Stimulated activated effector memory CD8-positive, alpha-beta T cell treated with anti-CD3 and anti-CD28 coated beads, Interleukin-12 subunit alpha, Interleukin-12 subunit beta, amount 100 ng/mL, for 72 hours (primary cell): Measurements from ENCODE around the gene KCNMB4.

Experiments
- ATAC-seq: fragments of 150-1000 bp; cut with Tn5 transposase; 2 replicates; pipeline ENCODE4 v1.10.0; 2021
- DNase-seq, 2 donors: peaks; one replicate each; pipeline ENCODE4 v3.0.0; 2021 to 2022; ENCODE audit warnings: low spot score in 2 of 2
- H3K27ac Mint-ChIP-seq: one replicate; pipeline ENCODE4 v1.8.0; 2022; ENCODE audit warnings: mild to moderate bottlenecking, mixed read lengths
- H3K36me3 Mint-ChIP-seq: one replicate; pipeline ENCODE4 v1.8.0; 2022; ENCODE audit warnings: mild to moderate bottlenecking, mixed read lengths
- H3K4me1 Mint-ChIP-seq: one replicate; pipeline ENCODE4 v1.8.0; 2022; ENCODE audit warnings: mixed read lengths
- H3K4me3 Mint-ChIP-seq: one replicate; pipeline ENCODE4 v1.8.0; 2022; ENCODE audit warnings: mild to moderate bottlenecking, mixed read lengths
- H3K9me3 Mint-ChIP-seq: one replicate; pipeline ENCODE4 v1.8.0; 2022; ENCODE audit warnings: mixed read lengths

The KCNMB4 gene

DNA sequence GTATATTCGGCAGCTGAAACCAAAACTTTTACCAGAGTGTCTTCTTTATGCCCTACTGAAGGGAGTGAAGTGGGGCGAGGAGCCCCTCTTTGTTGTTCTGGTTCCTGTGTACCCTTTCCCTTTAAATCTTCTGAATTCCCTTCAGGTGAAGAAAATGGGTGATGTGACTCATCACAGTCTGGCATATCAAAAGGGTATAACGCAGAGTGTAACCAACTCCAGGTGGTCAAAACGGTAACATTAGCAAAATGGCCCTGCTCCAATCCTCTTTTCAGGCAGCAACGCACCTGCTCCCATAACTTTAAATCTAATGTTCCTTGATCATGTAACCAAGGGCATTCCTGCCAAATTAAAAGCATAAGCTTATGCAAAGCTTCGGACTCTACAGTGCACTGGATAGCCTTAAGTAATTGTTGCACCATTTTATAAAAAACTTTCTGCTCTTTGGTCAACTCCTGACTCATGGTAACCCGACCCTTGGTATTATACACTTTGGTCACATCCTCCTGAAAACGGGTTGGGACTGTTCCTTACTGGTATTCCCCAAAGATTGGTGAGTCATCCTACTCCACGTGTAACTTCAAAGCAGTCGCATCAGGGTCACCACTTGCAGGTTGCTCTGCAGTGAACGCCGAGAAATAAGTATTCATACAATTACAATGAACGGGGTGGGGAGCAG is 83.1 kb downstream of the KCNMB4 start:
- DNase-seq = no peak

DNA sequence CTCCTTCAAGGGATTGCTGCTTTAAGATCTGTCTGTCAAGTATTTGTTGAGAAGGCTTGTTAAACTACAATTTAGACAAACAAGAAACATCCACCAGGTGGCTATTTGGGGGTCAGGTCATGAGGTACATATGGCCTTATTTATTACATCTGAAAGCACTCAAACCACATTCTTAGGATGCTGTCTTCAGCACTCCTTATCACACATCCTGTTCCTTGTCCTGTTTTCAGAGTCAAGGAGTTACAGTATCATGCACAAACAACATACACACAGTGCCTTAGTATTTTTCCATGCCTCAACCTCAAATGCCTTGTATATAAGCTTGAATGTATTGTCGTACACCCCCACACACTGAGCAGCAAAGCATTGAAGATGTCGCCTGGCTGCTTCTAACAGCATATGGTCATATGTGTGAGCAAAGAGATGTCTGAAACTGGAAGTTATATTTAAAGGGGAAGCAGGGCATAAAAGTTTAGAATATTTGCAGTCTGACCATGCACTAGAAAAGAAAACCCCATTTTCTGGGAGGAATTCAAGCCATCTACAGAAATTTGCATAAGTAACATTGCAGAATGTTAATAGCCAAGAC is 83.8 kb downstream of the KCNMB4 start:
- H3K27ac Mint-ChIP-seq = no peak overlapping the region
- H3K36me3 Mint-ChIP-seq = no peaks in the 10 kb centered on the region
- peaks cover 10% of the 10 kb centered on the region for H3K9me3 Mint-ChIP-seq
- DNase-seq (no peak), ATAC-seq (no peak)
- H3K4me1 Mint-ChIP-seq = no peaks in the 10 kb centered on the region
- no peak overlapping the region for H3K4me3 Mint-ChIP-seq

More for the DNA sequence above, 83.1 kb downstream of the KCNMB4 start:
- Mint-ChIP-seq H3K36me3 (no peaks in the 10 kb centered on the region), H3K4me3 (no peak overlapping the region), H3K9me3 (peaks cover 10% of the 10 kb centered on the region), H3K4me1 (no peaks in the 10 kb centered on the region), H3K27ac (no peak overlapping the region)
- ATAC-seq = no peak

DNA sequence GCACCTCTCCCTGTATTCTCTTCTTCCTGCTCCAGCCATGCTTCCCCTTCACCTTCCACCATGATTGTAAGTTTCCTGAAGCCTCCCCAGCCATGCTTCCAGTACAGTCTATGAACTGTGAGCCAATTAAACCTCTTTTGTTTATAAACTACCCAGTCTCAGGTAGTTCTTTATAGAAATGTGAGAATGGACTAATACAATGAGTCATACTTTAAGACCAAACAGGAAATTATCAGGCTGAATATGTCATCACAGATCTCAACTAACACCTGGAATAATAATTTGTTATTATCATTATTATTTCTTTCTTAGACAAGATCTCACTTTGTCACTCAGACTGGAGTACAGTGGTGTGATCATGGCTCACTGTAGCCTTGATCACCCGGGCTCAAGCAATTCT is 85.4 kb downstream of the KCNMB4 start:
- DNase-seq = no peak
- Mint-ChIP-seq H3K4me3 (no peak overlapping the region), H3K4me1 (no peaks in the 10 kb centered on the region), H3K27ac (no peak overlapping the region), H3K36me3 (no peaks in the 10 kb centered on the region), H3K9me3 (peaks cover 12% of the 10 kb centered on the region)
- no peak for ATAC-seq

DNA sequence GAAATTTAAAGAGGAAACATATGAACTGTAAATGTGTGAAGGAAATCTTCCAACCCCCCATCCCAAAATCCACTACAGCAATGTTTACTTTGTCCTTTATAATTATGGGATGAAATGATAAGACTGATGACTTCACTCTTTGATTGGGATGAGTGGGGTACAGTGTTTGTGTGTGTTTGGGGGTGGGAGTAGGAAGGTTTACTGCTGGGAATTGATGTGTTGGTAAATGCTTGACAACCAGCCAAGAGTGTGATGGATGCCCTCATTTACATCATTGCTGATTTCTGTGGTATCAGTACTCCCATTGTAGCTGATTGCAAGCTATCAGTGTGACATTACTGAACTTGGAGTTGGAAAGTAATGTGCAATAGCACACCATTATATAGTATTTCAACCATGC is 90.9 kb downstream of the KCNMB4 start:
- DNase-seq (no peak), ATAC-seq (no peak)
- H3K36me3 Mint-ChIP-seq = no peaks in the 10 kb centered on the region
- H3K9me3 Mint-ChIP-seq = peaks cover 5% of the 10 kb centered on the region
- H3K4me3 Mint-ChIP-seq = no peak overlapping the region
- H3K4me1 Mint-ChIP-seq = no peaks in the 10 kb centered on the region
- no peak overlapping the region for H3K27ac Mint-ChIP-seq

DNA sequence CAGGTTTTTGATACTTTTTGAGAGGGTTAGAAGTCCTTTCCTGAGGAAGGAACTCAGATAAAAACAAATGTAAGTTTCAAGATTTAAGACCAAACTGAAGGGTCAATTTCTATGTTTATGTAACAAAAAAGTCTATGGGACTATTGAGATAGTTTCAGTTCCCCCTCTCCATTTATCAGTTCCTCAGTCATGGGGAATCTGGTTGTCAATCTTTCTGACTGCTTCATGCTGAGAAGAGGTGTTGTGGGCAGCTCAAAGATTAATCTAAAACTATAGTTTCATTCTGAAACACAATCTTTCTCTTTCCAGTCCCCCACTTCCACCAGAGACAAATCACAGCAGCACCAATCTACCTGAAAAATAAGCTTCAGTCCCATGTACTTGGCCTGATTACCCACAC is 93.7 kb downstream of the KCNMB4 start:
- Mint-ChIP-seq H3K4me3 (no peak overlapping the region), H3K4me1 (no peaks in the 10 kb centered on the region), H3K9me3 (peaks cover 11% of the 10 kb centered on the region), H3K27ac (no peak overlapping the region), H3K36me3 (no peaks in the 10 kb centered on the region)
- DNase-seq (no peak), ATAC-seq (no peak)

DNA sequence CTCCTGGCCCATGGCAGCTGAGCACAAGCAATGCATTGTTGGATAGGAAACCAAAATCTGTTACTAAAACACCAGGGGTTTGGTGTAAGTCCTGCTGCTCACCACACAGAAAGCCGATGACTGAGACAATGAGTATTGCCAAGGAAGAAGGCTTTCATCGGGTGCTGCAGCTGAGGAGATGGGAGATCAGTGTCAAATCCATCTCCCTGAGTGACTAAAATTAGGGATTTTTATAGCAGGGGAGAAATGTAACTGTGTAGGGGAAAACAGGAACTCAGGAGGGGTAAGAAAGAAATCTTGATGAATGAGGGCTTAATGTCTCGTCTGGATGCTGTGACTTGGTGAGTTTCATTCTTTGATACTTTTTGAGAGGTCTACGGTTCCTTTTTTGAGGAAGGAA is 97.9 kb downstream of the KCNMB4 start:
- Mint-ChIP-seq H3K4me1 (no peaks in the 10 kb centered on the region), H3K36me3 (no peaks in the 10 kb centered on the region), H3K27ac (no peak overlapping the region), H3K4me3 (no peak overlapping the region), H3K9me3 (peaks cover 9% of the 10 kb centered on the region)
- ATAC-seq (no peak), DNase-seq (no peak)

DNA sequence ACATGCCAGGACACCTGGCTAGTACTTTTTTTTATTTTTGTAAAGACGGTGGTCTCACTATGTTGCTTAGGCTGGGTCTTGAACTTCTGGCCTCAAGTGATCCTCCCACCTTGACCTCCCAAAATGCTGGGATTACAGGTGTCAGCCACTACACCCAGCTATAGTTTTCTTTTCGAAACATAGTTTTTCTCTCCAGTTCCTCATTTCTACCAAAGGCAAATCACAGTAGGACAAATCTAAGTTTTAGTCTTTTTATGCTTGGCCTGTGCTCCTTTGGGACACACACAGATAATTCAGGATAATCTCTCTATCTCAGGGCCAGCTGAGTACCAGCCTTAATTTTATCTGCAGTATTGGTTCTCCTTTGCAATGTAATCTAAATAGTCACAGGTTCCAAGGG is 100.7 kb downstream of the KCNMB4 start:
- DNase-seq = no peak
- Mint-ChIP-seq H3K36me3 (no peaks in the 10 kb centered on the region), H3K9me3 (peaks cover 6% of the 10 kb centered on the region), H3K4me3 (no peak overlapping the region), H3K4me1 (no peaks in the 10 kb centered on the region), H3K27ac (no peak overlapping the region)
- no peak for ATAC-seq

DNA sequence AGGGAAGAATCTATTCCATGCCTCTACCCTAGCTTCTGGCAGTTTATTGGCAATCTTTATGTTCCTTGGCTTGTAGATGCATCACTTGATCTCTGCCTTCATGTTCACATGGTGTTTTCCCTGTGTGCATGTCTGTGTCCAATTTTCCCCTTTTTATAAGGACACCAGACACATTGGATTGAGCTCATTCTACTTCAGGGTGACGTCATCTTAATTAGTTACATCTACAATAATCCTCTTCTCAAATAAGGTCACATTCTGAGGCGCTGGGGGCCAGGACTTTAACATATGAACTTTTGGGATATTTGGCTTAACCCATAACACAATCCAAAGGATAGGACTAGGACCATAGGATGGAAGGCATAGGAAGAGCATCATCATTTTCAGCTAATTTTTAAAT is 101.4 kb downstream of the KCNMB4 start:
- Mint-ChIP-seq H3K27ac (no peak overlapping the region), H3K4me1 (no peaks in the 10 kb centered on the region), H3K36me3 (no peaks in the 10 kb centered on the region), H3K4me3 (no peak overlapping the region), H3K9me3 (peaks cover 6% of the 10 kb centered on the region)
- ATAC-seq (no peak), DNase-seq (no peak)

DNA sequence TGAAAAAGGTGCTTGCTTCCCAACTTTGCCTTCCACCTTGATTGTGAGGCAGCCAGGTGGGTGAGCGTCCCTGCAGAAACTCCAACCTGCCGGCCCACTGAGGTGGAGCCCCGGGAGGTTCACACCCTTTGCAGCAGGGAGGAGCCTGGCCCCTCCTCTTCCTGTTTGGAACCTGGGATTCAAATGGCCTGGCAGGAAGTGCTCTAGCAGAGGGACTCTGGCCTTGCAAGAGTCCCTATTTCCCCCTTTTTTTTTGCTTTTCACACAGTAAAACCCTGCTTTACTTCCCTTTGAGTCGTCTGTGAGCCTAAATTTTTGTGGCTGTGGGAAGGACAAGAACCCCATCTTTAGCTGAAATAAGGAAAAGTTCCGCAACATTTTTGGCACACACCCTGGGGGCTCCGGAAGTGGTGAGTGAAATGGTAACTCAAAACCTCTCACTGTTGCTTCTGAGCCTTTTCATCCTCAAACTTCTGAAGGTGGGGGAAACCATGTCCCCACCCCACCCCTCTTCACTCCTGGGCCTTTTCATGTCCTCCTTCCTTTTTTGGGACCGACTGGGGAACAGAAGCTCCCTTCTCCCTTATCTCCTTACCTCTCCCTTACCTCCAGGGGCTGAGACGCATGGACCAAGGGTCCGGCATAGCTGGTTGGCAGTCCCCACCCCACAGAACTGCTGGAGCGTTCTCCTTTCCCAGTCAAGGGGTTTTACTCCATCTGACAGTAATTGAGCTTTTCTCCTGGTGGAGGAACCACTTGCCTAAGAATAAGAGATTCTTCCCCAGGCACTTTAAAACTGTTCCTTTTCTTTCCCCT is 102.0 kb downstream of the KCNMB4 start:
- no peak for ATAC-seq
- no peak overlapping the region for H3K27ac Mint-ChIP-seq

DNA sequence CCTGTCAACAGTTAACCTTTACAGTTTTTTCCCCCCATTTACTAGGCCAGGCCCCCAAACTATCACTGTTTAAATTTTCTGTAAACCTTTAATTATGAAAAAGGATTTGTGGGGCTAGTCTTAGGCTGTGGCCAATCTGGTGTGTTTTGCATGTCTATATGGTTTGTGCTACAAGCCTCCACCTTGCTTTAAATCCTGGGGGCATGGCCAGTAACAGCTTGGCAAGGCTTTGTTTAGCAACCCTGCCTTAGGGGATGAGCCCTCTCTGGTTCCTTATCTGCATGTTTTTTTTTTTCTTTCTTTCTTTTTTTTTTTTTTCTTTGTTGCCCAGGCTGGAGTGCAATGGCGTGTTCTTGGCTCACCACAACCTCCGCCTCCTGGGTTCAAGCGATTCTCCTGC is 102.7 kb downstream of the KCNMB4 start:
- Mint-ChIP-seq H3K36me3 (no peaks in the 10 kb centered on the region), H3K27ac (no peak overlapping the region), H3K4me1 (no peaks in the 10 kb centered on the region), H3K4me3 (no peak overlapping the region), H3K9me3 (peaks cover 6% of the 10 kb centered on the region)
- DNase-seq (no peak), ATAC-seq (no peak)

More for the DNA sequence above, 102.0 kb downstream of the KCNMB4 start:
- Mint-ChIP-seq H3K9me3 (peaks cover 6% of the 10 kb centered on the region), H3K36me3 (no peaks in the 10 kb centered on the region), H3K4me1 (no peaks in the 10 kb centered on the region), H3K4me3 (no peak overlapping the region)
- DNase-seq = no peak

DNA sequence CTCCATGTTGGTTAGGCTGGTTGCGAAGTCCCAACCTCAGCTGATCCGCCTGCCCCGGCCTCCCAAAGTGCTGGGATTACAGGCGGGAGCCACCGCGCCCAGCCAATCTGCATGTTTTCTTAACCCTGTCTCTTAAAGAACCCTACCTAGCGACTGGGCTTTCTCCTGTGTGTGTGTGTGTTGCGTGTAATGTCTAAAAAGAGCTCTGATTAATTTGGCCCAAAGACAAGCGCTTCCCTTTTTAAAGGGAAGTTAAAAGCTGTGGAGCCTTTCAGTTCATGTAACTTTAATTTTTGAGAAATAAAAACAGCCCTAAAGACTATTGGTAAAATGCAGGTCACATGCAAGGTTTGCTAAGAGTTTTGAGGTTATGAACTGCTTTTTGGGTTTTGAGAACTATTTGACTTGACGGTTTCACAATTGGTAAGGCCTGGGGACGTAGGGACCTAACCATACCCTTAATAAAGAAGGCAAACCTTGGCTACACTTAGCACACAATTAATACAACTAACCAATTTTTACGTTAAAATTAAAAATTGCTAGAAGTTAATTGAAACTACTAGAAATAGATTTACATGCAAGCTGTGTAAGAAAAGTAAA is 103.2 kb downstream of the KCNMB4 start:
- DNase-seq (no peak), ATAC-seq (no peak)
- peaks cover 3% of the 10 kb centered on the region for H3K9me3 Mint-ChIP-seq
- H3K4me3 Mint-ChIP-seq = no peak overlapping the region
- no peaks in the 10 kb centered on the region for H3K4me1 Mint-ChIP-seq
- no peak overlapping the region for H3K27ac Mint-ChIP-seq
- no peaks in the 10 kb centered on the region for H3K36me3 Mint-ChIP-seq

DNA sequence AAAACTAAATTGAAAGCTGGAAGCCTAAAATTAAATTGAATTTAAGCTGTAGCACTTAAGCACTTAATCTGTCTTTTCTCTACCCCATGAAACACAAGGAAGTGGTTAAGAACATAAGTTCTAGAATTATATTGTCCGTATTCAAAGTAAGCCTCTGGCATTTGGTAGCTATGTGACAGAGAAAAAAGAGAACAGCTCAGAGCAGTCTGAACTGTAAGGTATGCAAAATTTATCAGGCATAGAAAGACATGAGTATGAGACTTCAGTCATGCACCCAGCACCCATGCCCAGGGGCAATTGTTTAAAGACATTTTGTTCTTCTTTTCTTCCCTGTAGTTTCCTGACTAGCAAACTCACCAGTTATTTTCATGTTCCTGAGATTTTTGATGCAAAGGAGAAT is 116.7 kb downstream of the KCNMB4 start:
- Mint-ChIP-seq H3K4me3 (no peak overlapping the region), H3K4me1 (no peaks in the 10 kb centered on the region), H3K9me3 (no peaks in the 10 kb centered on the region), H3K27ac (no peak overlapping the region), H3K36me3 (no peaks in the 10 kb centered on the region)
- ATAC-seq (no peak), DNase-seq (no peak)
